ENCODE results near the gene MTHFD1L.

GRCh38 chr6:151101161-151101815, 235.8 kb downstream of the MTHFD1L start:
- TF ChIP-seq ZNF274 (IDR thresholded peaks at IDR 0.05; ENCODE audit: low read depth, low read length) (no peak), YY1 (IDR thresholded peaks at IDR 0.05; ENCODE audit: insufficient read depth, insufficient read length) (no peak)

All from NT2/D1 (cell line).